GM12872 (cell line): Measurements from ENCODE around the gene CEP72.

ENCODE experiments used
- CTCF ChIP-seq: IDR thresholded peaks from 3 replicates; pipeline ENCODE4 v1.5.1; 2011; ENCODE audit warnings: low read depth, mild to moderate bottlenecking, low read length, moderate library complexity; ENCODE audit not compliant: insufficient read depth

CEP72 gene

GRCh38 chr5:670396-671270, 58.5 kb downstream of the CEP72 start:
- TF ChIP-seq CTCF, result no peak

GRCh38 chr5:671459-672328, 59.6 kb downstream of the CEP72 start:
- TF ChIP-seq CTCF, result peak; percentile 90

GRCh38 chr5:672329-673160, 60.4 kb downstream of the CEP72 start:
- no peak for TF ChIP-seq CTCF

GRCh38 chr5:673161-673830, 61.2 kb downstream of the CEP72 start:
- no peak for TF ChIP-seq CTCF

GRCh38 chr5:673831-674629, 61.9 kb downstream of the CEP72 start:
- TF ChIP-seq CTCF, result no peak

GRCh38 chr5:674630-675011, 62.5 kb downstream of the CEP72 start:
- no peak for TF ChIP-seq CTCF
